HG03432 (cell line): ENCODE measurements around the gene TPX2.

Experiments used
- ATAC-seq: cut with Tn5 transposase; IDR thresholded peaks from one replicate; pipeline ENCODE4 v1.9.1; 2021; ENCODE audit warnings: mild to moderate bottlenecking, moderate library complexity; ENCODE audit not compliant: unreplicated experiment

TPX2 gene, protein sequence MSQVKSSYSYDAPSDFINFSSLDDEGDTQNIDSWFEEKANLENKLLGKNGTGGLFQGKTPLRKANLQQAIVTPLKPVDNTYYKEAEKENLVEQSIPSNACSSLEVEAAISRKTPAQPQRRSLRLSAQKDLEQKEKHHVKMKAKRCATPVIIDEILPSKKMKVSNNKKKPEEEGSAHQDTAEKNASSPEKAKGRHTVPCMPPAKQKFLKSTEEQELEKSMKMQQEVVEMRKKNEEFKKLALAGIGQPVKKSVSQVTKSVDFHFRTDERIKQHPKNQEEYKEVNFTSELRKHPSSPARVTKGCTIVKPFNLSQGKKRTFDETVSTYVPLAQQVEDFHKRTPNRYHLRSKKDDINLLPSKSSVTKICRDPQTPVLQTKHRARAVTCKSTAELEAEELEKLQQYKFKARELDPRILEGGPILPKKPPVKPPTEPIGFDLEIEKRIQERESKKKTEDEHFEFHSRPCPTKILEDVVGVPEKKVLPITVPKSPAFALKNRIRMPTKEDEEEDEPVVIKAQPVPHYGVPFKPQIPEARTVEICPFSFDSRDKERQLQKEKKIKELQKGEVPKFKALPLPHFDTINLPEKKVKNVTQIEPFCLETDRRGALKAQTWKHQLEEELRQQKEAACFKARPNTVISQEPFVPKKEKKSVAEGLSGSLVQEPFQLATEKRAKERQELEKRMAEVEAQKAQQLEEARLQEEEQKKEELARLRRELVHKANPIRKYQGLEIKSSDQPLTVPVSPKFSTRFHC

DNA sequence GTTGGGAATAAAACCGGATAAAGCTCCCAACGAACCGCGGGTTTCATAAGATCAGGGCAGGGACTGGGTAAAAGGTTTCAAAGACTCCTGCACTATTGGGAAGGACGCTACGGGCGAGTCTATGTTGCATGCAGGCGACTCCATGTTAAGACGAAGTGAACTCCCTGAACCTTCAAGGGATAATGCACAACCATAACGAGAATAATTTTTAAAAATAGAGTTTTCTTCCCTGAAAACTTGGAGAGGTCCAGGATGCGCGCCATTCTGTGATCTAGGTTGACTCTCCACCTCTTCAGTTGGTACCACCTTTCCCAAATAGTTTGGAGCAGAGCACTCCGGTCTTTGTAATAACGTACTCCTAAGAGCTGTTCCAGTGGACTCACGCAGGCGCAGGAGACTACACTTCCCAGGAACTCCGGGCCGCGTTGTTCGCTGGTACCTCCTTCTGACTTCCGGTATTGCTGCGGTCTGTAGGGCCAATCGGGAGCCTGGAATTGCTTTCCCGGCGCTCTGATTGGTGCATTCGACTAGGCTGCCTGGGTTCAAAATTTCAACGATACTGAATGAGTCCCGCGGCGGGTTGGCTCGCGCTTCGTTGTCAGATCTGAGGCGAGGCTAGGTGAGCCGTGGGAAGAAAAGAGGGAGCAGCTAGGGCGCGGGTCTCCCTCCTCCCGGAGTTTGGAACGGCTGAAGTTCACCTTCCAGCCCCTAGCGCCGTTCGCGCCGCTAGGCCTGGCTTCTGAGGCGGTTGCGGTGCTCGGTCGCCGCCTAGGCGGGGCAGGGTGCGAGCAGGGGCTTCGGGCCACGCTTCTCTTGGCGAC is at the start of gene TPX2:
Gene TPX2 (plus strand): TSS at position 562 of the 821 bp plus-strand sequence. CDS start 18,187 bp downstream, outside the sequence.
- peak; percentile 97 for ATAC-seq

DNA sequence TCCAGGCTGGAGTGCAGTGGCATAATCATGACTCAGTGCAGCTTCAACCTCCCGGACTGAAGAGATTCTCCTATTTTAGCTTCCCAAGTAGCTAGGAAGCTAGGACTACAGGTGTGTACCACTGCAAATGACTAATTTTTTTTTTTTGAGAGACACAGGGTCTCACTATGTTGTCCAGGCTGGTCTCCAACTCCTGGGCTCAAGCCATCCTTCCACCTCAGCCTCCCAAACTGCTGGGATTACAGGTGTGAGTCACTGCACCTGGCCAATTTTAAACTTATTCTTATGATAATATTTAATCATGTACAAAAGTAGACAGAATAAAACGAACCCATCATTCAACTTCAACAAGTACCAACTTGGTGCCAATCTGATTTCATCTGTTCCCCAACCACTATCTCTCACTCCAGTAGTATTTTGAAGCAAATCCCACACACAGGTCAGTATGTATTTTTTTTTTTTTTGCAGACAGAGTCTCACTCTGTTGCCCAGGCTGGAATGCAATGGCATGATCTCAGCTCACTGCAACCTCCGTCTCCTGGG is 48.9 kb upstream of the TPX2 start:
- no peak for ATAC-seq

DNA sequence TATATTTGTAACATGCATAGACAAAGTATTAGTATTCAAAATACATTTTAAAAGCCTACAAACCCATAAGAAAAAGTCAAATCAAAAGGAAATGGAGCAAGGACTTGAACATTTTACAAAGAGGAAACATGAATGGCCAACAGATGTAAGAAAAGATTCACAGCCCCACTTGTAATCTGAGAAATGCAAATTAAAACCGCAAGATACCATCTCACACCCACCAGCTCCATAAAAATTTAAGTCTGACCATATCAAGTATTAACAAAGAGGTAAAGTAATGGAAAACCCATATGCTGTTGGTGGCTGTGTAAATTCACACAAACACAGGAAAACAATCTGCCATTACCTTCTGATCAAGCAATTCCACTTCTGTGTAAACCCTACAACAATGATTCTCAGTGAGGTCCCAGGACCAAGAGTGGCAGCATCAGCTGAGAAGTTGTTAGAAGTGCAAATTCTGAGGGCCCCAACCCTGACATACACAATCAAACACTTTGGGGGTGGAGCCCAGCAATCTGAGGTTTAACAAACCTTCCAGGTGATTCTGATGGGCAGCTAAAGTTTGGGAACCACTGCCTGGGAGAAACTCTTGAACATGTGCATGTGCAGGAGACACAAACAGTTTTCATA is 47.3 kb upstream of the TPX2 start:
- ATAC-seq, result peak; percentile 77

DNA sequence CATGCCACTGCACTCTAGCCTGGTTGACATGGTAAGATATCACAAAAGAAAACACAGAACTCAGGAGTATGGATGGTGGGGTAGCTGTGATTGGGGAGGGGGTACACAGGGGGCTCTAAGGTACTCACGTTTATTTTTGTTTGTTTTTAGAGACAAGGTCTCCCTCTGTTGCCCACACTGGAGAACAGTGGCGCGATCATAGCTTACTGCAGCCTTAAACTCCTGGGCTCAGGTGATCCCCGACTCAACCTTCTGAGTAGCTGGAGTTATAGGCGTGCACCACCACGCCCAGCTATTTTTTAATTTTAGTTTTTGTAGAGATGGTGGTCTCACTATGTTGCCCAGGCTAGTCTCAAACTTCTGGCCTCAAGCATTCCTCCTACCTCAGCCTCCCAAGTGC is 45.7 kb upstream of the TPX2 start:
- no peak for ATAC-seq

DNA sequence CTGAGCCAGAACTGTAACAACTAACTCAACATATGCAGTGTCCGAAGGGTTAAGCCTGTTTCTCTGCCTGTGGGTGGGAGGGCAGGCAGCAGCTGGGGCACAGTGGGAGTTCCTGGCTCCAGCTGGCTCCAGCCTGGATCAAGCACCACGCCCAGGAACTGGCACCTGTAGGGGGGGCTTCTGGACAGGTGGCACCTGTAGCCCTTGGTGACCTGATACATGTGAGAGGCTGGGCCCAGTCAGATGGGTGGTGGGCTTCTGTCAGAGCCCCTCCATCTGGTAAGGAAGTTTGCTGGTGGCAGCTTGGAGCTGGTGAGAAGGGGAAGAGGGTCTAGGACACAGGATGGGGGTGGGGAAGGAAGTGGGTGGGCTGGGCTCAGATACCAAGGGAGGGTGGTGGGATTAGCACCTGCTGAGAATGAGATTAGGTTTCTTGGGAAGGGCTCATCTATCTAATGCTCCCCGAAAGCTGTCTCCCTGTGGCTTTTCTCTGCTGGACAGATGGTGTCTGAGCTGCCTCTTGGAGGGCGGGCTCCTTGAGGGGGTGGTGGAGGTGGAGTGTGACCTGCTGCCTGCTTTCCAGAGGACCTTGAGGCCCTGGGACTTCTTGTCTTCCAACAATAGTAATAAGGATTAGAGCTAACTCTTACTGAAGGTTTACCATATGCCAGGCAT is 45.0 kb upstream of the TPX2 start:
- no peak for ATAC-seq

DNA sequence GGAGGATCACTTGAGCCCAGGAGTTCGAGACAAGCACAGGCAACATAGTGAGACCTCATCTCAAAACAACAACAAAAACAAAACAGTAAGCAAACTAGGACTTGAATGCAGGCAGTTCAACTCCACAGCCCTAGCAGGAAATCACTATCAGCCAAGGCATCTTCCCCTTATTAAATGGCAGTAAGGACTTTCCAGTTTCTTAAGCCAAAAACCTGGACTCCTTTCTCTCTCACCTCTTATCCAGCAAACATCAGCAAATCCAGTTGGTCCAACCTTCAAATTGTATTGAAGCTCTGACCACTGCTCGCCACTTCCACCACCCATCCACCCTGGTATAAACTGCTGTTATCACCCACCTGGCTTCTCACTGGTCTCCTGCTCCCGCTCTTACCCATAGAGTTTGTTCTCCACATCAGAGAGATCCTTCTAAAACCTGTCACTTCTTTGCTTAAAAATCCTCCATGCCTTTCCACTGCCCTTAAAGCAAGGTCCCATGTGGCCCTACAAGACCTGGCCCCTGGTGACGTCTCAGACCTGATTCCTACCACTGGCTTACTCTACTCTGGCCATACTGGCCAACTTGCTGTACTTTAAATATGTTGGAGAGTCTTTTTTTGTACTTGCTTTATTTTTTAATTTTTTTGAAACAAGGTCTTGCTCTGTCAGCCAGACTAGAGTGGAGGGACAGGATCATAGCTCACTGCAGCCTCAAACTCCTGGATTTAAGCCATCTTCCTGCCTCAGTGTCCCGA is 44.1 kb upstream of the TPX2 start:
- ATAC-seq, result no peak

DNA sequence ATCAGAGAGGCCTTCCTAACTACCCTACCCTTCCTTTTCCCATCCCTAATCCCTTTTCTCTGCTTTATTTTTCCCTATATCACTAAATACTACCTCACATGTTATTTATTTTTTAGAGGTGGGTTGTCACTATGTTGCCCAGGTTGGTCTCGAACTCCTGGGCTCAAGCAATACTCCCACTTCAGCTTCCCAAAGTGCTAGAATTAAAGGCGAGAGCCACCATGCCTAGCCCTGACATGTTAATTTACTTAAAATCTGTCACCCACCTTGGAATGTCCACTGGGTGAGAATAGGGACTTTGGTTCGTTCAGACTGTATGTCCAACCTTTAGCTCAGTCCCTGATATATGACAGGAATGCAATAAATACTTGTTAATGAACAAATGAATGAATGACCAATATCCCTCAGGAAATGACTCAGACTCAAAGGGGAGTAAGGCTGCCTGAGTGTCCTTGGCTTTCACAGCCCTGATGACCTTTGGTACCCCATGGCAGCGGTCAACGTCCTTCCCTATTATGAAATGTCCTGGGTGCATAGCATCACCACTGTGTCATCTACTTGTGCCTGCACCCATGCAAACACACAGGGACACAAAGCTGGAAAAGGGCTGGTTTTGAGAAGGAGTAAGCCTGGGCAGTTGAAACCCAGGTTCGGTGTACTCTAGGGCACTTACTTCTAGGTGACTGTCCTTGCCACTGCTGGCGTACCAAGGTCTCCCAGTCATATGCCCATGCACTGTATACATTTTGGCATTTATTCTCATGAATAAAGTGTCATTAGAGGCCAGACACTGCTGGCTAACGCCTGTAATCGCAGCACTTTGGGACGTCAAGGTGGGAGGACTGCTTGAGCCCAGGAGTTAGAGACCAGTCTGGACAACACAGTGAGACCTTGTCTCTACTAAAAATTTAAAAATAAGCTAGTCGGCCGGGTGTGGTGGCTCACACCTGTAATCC is 43.0 kb upstream of the TPX2 start:
- ATAC-seq, result no peak

DNA sequence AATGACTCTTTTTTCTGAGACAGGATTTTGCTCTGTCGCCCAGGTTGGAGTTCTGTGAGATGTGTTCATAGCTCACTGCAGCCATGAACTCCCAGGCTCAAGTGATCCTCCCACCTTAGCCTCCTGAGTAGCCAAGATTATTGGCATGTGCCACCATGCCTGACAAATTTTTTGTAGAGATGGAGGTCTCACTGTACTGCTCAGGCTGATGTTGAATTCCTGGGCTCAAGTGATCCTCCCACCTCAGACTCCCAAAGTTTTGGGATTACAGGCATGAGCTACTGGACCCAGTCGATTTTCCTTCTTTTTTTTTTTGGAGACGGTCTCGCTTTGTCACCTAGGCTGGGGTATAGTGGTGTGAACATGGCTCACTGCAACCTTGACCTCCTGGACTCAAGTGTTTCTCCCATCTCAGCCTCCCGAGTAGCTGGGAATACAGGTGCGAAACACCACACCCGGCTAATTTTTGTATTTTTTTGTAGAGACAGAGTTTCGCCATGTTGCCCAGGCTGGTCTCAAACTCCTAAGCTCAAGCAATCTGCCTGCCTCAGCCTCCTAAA is 40.8 kb upstream of the TPX2 start:
- ATAC-seq, result no peak

DNA sequence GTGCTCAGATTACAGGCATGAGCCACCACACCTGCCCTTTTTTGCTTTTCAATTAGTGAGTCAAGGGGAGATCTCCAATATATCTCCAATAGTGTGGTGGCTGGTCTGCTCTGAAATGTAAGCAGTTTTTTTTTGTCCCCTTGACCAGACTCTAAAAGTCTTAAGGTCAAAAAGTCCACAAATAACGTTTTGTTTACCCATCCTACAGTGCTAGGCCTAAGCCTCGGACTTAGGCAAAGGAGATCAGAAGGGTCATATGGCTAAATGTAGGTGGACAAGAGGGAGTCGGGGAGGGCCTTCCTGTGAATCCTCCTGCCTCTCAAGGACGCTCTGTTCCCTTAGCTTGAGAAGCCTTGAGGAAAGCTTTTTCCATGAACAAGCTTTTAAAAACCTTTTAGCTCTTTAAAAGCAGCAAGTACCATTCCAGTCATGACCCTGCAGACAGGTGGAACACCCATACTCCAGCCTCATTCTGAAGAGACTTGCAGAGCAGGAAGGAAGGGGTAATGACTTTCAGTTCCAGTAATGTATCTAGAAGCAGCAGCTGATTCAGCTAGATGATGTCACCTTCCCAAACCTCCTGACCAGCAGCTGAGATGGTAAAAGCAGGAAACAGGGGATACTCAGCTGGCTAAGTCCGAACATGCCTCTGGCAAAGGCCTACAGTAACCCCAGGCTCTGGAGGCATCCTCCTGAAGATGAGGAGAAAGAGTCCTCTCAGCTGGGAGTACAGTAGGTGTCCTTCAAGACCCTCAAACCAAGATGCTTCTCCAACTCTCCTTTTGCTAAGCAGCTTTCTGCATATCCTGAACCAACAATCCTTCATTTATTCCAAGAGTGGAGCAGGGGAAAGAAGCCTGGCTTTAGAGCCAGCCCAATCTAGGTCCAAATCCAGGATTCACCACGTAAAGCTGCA is 40.0 kb upstream of the TPX2 start:
- peak; percentile 98 for ATAC-seq

DNA sequence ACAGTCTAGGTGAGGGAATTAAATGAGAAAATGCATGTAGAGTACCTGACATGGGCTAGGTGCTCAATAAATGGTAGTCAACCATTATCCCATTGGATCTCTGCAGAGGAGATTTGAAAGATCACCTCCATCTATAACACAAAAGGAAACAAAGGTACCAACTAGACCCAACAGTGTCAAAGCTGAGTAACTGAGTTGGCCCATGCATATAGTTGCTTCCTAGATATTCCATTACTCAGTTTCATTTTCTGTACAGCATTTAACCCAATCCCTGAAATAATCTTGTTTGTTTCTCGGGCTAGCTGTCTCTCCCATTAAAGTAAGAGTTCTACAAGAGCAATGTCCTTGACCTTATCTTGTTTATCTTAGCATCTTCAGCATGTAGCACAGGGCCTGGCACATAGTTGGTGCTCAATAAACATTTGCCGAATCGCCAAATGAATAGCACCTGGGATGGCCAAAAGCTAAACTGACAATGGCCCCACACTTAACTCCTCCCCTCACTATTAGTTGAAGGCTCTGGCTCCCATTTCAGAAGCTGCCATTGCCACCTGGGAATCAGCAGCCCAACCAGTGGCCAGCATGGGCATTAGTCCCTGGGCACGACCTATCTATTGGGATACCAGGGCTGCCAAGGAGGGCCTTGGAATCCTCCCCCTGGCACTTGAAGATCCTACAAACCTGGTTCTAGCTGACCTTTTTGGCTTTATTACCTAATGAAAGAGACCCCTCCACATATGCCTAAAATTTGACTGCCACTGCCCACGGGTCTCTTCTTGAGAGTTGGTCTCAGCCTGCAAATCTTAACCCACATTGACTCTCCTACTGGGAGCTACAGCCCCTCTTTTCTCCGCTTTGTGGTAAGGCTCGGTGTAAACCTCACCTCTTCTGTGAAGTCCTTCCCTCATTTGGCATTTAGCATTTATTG is 39.0 kb upstream of the TPX2 start:
- no peak for ATAC-seq

DNA sequence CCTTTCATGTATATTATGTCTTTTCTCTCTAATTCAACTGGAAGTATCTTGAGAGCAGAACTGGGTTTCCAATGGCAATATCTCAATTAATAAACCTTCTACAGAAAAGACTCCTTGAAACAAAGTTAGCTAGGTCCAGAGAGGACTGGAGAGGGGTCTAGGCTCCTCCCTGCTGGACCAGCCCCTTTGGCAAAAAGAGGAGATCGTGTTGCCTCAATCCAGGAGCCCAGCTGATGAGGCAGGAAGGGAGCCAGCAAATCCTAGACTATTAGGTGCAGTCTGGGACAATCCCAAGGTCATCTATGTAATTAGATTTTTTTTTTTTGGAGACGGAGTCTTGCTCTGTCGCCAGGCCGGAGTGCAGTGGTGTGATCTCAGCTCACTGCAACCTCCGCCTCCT is 38.3 kb upstream of the TPX2 start:
- ATAC-seq, result no peak

DNA sequence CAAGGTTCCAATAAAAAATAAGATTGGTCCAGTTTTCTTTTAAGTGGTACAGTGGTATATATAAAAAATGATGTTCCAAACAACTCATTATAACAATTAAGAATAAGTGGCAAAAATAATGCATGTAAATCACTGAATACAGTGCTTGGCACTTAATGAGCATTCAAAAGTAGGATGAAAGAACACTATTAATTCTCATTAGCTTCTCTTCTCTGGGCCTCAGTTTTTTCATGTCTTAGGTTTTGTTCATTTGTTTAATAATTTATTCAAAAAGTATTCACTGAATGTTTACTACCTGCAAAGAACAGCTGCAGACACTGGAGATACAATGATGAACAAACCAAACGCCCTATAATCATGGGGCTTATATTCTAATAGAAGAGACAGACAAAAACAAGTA is 37.5 kb upstream of the TPX2 start:
- no peak for ATAC-seq

DNA sequence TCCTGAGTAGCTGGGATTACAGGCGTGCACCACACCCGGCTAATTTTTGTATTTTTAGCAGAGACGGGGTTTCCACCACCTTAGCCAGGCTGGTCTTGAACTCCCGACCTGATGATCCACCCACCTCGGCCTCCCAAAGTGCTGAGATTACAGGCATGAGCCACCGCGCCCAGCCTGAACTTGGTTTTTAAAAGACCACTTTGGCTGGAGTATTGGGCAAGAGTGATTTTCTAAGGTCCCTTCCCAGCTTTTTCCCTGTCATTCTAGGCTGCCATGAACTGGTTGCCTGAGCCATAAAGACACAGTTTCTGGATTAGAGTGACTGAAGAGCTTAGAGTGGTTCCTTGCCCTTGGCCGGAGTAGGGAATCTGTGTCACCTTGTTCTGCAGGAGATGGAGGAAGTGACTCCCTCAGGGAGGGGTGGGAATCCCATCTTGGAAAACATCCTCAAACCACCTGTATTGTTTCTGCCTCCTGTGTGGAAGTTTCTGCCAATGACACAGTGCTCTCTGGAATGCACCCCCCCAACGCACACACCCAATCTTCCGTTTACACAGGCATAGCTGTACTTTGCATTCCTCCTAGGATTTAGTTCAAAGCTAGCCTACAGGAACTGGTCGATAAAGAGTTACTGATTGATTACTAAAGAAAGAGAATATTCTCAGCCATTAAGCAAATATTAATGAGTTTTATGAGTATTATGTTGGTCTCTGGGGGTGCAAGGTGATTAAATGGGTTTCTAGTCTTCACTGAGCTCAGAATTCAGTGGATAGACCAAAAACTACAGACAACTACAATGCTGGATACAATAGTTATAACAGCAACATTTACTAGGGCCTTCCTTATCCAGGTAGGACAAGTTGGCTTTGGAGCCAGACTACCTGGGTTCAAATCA is 34.6 kb upstream of the TPX2 start:
- ATAC-seq, result no peak

DNA sequence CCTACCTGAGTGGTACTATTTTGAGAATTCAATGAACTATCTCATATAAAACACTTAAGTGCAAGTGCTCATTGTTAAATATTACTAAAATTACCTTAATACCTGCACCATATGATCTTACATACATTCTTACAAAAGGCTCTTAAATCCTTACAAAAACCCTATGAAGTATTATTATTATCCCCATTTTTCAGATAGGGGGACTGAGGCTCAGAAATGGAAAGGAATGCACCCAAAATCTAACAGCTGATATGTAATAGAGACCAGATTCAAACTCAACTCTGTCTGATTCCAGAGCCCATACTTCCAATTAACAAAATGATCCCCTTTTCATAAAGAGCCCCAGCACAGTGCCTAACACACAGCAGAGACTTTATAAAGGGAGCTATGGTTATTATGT is 33.9 kb upstream of the TPX2 start:
- no peak for ATAC-seq
